ENCODE measurements around the gene ZNF462.

ZNF462 gene

DNA sequence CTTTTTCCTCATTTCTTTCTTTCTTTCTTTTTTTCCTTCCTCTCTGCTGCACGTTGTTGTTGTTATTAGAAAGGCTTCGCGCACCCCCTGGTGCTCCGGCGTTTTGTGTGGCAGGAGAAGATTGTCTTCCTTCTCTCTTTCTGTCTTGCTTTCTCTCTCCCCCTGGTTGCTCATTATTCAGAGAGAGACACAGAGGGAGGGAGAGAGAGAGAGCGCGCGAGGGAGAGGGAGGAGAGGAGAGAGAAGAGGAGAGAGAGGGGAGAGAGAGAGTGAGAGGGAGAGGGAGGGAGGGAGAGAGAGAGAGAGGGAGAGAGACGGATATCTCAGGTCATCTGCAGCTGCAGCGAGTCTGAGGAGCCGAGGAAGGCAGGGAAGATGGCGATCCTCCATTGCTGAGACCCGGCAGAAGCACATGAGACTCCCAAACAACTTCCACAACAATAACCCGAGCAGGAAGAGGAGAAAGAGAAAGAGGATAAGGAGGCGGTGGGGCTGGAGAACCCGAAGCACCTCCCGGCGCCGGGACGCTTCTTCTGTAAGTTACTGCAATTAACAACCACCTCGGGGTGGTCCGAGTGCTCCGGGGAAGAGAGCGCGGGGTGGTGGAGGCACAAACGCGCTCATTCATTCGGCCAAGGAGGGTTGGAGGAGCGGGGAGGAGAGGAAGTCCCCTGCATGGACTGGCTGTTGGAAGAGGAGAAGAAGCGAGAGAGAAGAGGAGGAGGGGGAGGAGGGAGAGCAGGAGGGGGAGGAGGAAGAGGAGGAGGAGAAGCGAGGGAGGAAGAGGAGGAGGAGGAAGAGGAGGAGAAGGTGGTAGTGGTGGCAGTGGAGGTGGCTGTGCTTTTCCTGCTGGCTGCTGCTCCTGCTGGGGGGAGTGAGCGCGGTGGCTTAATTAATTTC lies at the start of gene ZNF462:
Gene ZNF462 (plus strand): TSS at position 346 of the 900 bp plus-strand sequence. CDS start 60,218 bp downstream, outside the sequence.
- TF ChIP-seq, protein P1, sequence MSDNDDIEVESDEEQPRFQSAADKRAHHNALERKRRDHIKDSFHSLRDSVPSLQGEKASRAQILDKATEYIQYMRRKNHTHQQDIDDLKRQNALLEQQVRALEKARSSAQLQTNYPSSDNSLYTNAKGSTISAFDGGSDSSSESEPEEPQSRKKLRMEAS (IDR thresholded peaks at IDR 0.05; ENCODE audit: low read depth, low read length): no peak
- TF ChIP-seq MYC (IDR thresholded peaks at IDR 0.05; ENCODE audit: low read depth, low read length): no peak
- TF ChIP-seq, protein P2, sequence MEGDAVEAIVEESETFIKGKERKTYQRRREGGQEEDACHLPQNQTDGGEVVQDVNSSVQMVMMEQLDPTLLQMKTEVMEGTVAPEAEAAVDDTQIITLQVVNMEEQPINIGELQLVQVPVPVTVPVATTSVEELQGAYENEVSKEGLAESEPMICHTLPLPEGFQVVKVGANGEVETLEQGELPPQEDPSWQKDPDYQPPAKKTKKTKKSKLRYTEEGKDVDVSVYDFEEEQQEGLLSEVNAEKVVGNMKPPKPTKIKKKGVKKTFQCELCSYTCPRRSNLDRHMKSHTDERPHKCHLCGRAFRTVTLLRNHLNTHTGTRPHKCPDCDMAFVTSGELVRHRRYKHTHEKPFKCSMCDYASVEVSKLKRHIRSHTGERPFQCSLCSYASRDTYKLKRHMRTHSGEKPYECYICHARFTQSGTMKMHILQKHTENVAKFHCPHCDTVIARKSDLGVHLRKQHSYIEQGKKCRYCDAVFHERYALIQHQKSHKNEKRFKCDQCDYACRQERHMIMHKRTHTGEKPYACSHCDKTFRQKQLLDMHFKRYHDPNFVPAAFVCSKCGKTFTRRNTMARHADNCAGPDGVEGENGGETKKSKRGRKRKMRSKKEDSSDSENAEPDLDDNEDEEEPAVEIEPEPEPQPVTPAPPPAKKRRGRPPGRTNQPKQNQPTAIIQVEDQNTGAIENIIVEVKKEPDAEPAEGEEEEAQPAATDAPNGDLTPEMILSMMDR (IDR thresholded peaks at IDR 0.05; ENCODE audit: low read depth, low read length): no peak
- TF ChIP-seq POLR2A (IDR thresholded peaks at IDR 0.05; ENCODE audit: extremely low read depth, insufficient read length): no peak
- DNase-seq (ENCODE audit: low read depth): no peak
- H3K4me3 ChIP-seq (ENCODE audit: low read depth, low read length): no peak within 1 kb of the TSS

GRCh38 chr9:106816524-106816923 lies 46.4 kb upstream of the ZNF462 start:
- DNase-seq (ENCODE audit: low read depth): no peak
- no peak overlapping the region for H3K4me3 ChIP-seq (ENCODE audit: low read depth, low read length)
- TF ChIP-seq, protein P2 (IDR thresholded peaks at IDR 0.05; ENCODE audit: low read depth, low read length): no peak
- TF ChIP-seq, protein P1 (IDR thresholded peaks at IDR 0.05; ENCODE audit: low read depth, low read length): no peak
- TF ChIP-seq MYC (IDR thresholded peaks at IDR 0.05; ENCODE audit: low read depth, low read length) (no peak), POLR2A (IDR thresholded peaks at IDR 0.05; ENCODE audit: extremely low read depth, insufficient read length) (no peak)

DNA sequence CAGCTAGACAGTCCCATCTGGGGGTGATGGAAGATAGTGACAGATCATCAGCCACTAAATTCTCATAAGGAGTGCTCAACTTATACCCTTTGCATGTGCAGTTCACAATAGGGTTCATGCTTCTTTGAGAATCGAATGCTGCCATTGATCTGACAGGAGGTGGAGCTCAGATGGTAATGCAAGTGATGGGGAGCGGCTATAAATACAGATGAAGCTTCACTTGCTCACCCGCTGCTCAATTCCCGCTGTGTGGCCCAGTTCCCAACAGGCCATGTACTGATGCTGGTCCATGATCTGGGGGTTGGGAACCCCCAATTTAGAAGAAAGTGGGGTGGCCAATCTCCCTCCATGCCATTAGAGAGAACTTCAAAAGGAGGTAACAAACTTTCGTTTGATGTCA lies 44.9 kb upstream of the ZNF462 start:
- TF ChIP-seq, protein P2 (IDR thresholded peaks at IDR 0.05; ENCODE audit: low read depth, low read length): no peak
- TF ChIP-seq, protein P1 (IDR thresholded peaks at IDR 0.05; ENCODE audit: low read depth, low read length): no peak
- no peak for TF ChIP-seq POLR2A (IDR thresholded peaks at IDR 0.05; ENCODE audit: extremely low read depth, insufficient read length)
- TF ChIP-seq MYC (IDR thresholded peaks at IDR 0.05; ENCODE audit: low read depth, low read length): no peak
- no peak for DNase-seq (ENCODE audit: low read depth)
- no peak overlapping the region for H3K4me3 ChIP-seq (ENCODE audit: low read depth, low read length)

GRCh38 chr9:106820866-106821265 lies 42.1 kb upstream of the ZNF462 start:
- DNase-seq (ENCODE audit: low read depth): no peak
- TF ChIP-seq POLR2A (IDR thresholded peaks at IDR 0.05; ENCODE audit: extremely low read depth, insufficient read length) (no peak), MYC (IDR thresholded peaks at IDR 0.05; ENCODE audit: low read depth, low read length) (no peak)
- TF ChIP-seq, protein P2 (IDR thresholded peaks at IDR 0.05; ENCODE audit: low read depth, low read length): no peak
- TF ChIP-seq, protein P1 (IDR thresholded peaks at IDR 0.05; ENCODE audit: low read depth, low read length): no peak
- H3K4me3 ChIP-seq (ENCODE audit: low read depth, low read length): no peak overlapping the region

- DNase-seq (ENCODE audit: low read depth): no peak
- TF ChIP-seq, protein P1 (IDR thresholded peaks at IDR 0.05; ENCODE audit: low read depth, low read length): no peak
- TF ChIP-seq, protein P2 (IDR thresholded peaks at IDR 0.05; ENCODE audit: low read depth, low read length): no peak
- no peak for TF ChIP-seq POLR2A (IDR thresholded peaks at IDR 0.05; ENCODE audit: extremely low read depth, insufficient read length)
Measured at GRCh38 chr9:106828070-106828469, 34.9 kb upstream of the ZNF462 start.

More at GRCh38 chr9:106828070-106828469, 34.9 kb upstream of the ZNF462 start:
- H3K4me3 ChIP-seq (ENCODE audit: low read depth, low read length): no peak overlapping the region

Measured in NB4 (cell line).